WTC11 (cell line): ENCODE data around the gene NEDD4L. TPM values are rescaled to one million over a fixed set of nuclear protein-coding genes. Genes with fewer than 3 reads are reported as not detected.

Source experiments
- ATAC-seq: fragments of 200-7000 bp; cut with Tn5 transposase; 2 replicates; pipeline ENCODE4 v1.10.0; 2021; ENCODE audit warnings: mild to moderate bottlenecking, moderate library complexity
- CTCF ChIA-PET: fragments of 300-600 bp; sonication (Branson Sonifier 250); formaldehyde crosslinking; loops from one replicate; lab custom pipeline; 2021; ENCODE audit warnings: antibody characterized with exemption; lab: Charles Lee
- POLR2A ChIA-PET: fragments of 350-600 bp; sonication (Branson Sonifier 250); formaldehyde crosslinking; loops from one replicate; lab custom pipeline; 2021; ENCODE audit warnings: antibody characterized with exemption; lab: Charles Lee
- DNase-seq: peaks from one replicate; pipeline ENCODE4 v3.0.0; 2021; ENCODE audit warnings: low spot score
- H3K27ac Mint-ChIP-seq: 2 replicates; pipeline ENCODE4 v1.8.0; 2021; ENCODE audit warnings: mixed read lengths
- H3K27me3 Mint-ChIP-seq: 2 replicates; pipeline ENCODE4 v1.8.0; 2021; ENCODE audit warnings: low read depth, mild to moderate bottlenecking, moderate library complexity, mixed read lengths
- H3K36me3 Mint-ChIP-seq: 2 replicates; pipeline ENCODE4 v1.8.0; 2021; ENCODE audit warnings: mixed read lengths
- H3K4me1 Mint-ChIP-seq: 2 replicates; pipeline ENCODE4 v1.8.0; 2022; ENCODE audit warnings: mixed read lengths
- H3K4me3 Mint-ChIP-seq: 2 replicates; pipeline ENCODE4 v1.8.0; 2021; ENCODE audit warnings: mild to moderate bottlenecking, moderate library complexity, mixed read lengths
- H3K9me3 Mint-ChIP-seq: 2 replicates; pipeline ENCODE4 v1.8.0; 2021; ENCODE audit warnings: mixed read lengths
- ATF1 ChIP-seq: sonication (generic); formaldehyde crosslinking; IDR thresholded peaks from 2 replicates; pipeline ENCODE4 v1.8.1; 2023; ENCODE audit warnings: mild to moderate bottlenecking, moderate library complexity, missing genetic modification reagents
- CBFB ChIP-seq: sonication (generic); formaldehyde crosslinking; IDR thresholded peaks from 2 replicates; pipeline ENCODE4 v1.8.1; 2022; ENCODE audit warnings: mild to moderate bottlenecking, low read depth, missing genetic modification reagents
- CDX4 ChIP-seq: fragments of 250-450 bp; sonication (Bioruptor Pico); IDR thresholded peaks from 2 replicates; pipeline ENCODE4 v1.9.0; 2021; ENCODE audit warnings: moderate library complexity, mild to moderate bottlenecking, inconsistent platforms, borderline replicate concordance
- E2F4 ChIP-seq: sonication (generic); formaldehyde crosslinking; IDR thresholded peaks from 2 replicates; pipeline ENCODE4 v1.8.1; 2022; ENCODE audit warnings: low read depth, mild to moderate bottlenecking, moderate library complexity, missing genetic modification reagents, borderline replicate concordance
- ETV6 ChIP-seq: sonication (generic); formaldehyde crosslinking; IDR thresholded peaks from 2 replicates; pipeline ENCODE4 v1.8.1; 2022; ENCODE audit warnings: mild to moderate bottlenecking, missing genetic modification reagents
- FOXJ3 ChIP-seq: sonication (generic); formaldehyde crosslinking; IDR thresholded peaks from 2 replicates; pipeline ENCODE4 v1.9.0; 2021; ENCODE audit warnings: missing genetic modification reagents, mild to moderate bottlenecking, borderline replicate concordance
- GABPB1 ChIP-seq: sonication (generic); formaldehyde crosslinking; IDR thresholded peaks from 2 replicates; pipeline ENCODE4 v1.8.1; 2023; ENCODE audit warnings: mild to moderate bottlenecking, missing genetic modification reagents
- JUN ChIP-seq: sonication (generic); formaldehyde crosslinking; IDR thresholded peaks from 2 replicates; pipeline ENCODE4 v1.8.0; 2023; ENCODE audit warnings: mild to moderate bottlenecking, missing genetic modification reagents
- KAT7 ChIP-seq: sonication (generic); formaldehyde crosslinking; IDR thresholded peaks from 2 replicates; pipeline ENCODE4 v1.8.1; 2023; ENCODE audit warnings: missing genetic modification reagents, mild to moderate bottlenecking, borderline replicate concordance
- MXD4 ChIP-seq: fragments of 250-450 bp; sonication (Bioruptor Pico); IDR thresholded peaks from 2 replicates; pipeline ENCODE4 v1.8.0; 2021; ENCODE audit warnings: mild to moderate bottlenecking, moderate library complexity, borderline replicate concordance
- NFE2L1 ChIP-seq: sonication (generic); formaldehyde crosslinking; IDR thresholded peaks from 2 replicates; pipeline ENCODE4 v1.8.1; 2023; ENCODE audit warnings: missing genetic modification reagents
- SMAD4 ChIP-seq: sonication (generic); formaldehyde crosslinking; IDR thresholded peaks from 2 replicates; pipeline ENCODE4 v1.8.0; 2022; ENCODE audit warnings: mild to moderate bottlenecking, missing genetic modification reagents
- SOX15 ChIP-seq: fragments of 250-450 bp; sonication (Bioruptor Pico); IDR thresholded peaks from 2 replicates; pipeline ENCODE4 v1.9.0; 2021; ENCODE audit warnings: mild to moderate bottlenecking
- TEAD4 ChIP-seq: sonication (generic); formaldehyde crosslinking; IDR thresholded peaks from 2 replicates; pipeline ENCODE4 v1.8.0; 2022; ENCODE audit warnings: mild to moderate bottlenecking, missing genetic modification reagents
- USF1 ChIP-seq: sonication (generic); formaldehyde crosslinking; IDR thresholded peaks from 2 replicates; pipeline ENCODE4 v1.8.0; 2022; ENCODE audit warnings: mild to moderate bottlenecking, missing genetic modification reagents
- ZMAT4 ChIP-seq: fragments of 250-450 bp; sonication (Bioruptor Pico); IDR thresholded peaks from 2 replicates; pipeline ENCODE4 v1.9.0; 2021; ENCODE audit warnings: mild to moderate bottlenecking
- ZNF219 ChIP-seq: sonication (generic); formaldehyde crosslinking; IDR thresholded peaks from 2 replicates; pipeline ENCODE4 v1.8.0; 2023; ENCODE audit warnings: missing genetic modification reagents, mild to moderate bottlenecking, borderline replicate concordance
- ZNF396 ChIP-seq: fragments of 250-450 bp; sonication (Bioruptor Pico); IDR thresholded peaks from 2 replicates; pipeline ENCODE4 v1.8.0; 2021; ENCODE audit warnings: mild to moderate bottlenecking, moderate library complexity, borderline replicate concordance
- ZNF423 ChIP-seq: fragments of 250-450 bp; sonication (Bioruptor Pico); IDR thresholded peaks from 2 replicates; pipeline ENCODE4 v2.1.2; 2022; ENCODE audit warnings: mild to moderate bottlenecking, moderate library complexity
- total RNA-seq: library from RNA; stranded (reverse); gene quantifications from 3 replicates; pipeline ENCODE4 v1.2.3, GENCODE V29; 2021

The NEDD4L gene
- total RNA-seq, 1 experiment from 2014 or later = 88.0 TPM

- no peak for TF ChIP-seq JUN (CRISPR knock-in tag)
- TF ChIP-seq, all 79 proteins: peak for 0
These were observed 102.1 kb downstream of the NEDD4L start (continued) for GRCh38 chr18:58146099-58146498.

GRCh38 chr18:58148954-58149471 lies 105.0 kb downstream of the NEDD4L start:
- ChIA-PET POLR2A (no interaction called here), CTCF (no interaction called here)
- ATAC-seq = no peak
- peaks cover 13% of the 10 kb centered on the region for H3K4me1 Mint-ChIP-seq
- no peak overlapping the region for H3K4me3 Mint-ChIP-seq
- no peak for DNase-seq
- peaks cover 6% of the 10 kb centered on the region for H3K9me3 Mint-ChIP-seq
- H3K27ac Mint-ChIP-seq = no peak overlapping the region
- peaks cover 7% of the 10 kb centered on the region for H3K36me3 Mint-ChIP-seq
- TF ChIP-seq USF1 (no peak), E2F4 (CRISPR knock-in tag) (no peak), CDX4 (CRISPR knock-in tag) (no peak), CBFB (CRISPR knock-in tag) (no peak), ZNF423 (CRISPR knock-in tag) (no peak), ZNF219 (CRISPR knock-in tag) (no peak), ZMAT4 (CRISPR knock-in tag) (no peak), FOXJ3 (CRISPR knock-in tag) (no peak), KAT7 (CRISPR knock-in tag) (no peak), SMAD4 (no peak), TEAD4 (CRISPR knock-in tag) (no peak), ETV6 (no peak), NFE2L1 (no peak)
- no peaks in the 10 kb centered on the region for H3K27me3 Mint-ChIP-seq

- Mint-ChIP-seq H3K9me3 (no peaks in the 10 kb centered on the region), H3K36me3 (no peaks in the 10 kb centered on the region), H3K27ac (no peak overlapping the region), H3K4me3 (no peak overlapping the region), H3K27me3 (no peaks in the 10 kb centered on the region), H3K4me1 (peaks cover 13% of the 10 kb centered on the region)
- DNase-seq (no peak), ATAC-seq (no peak)
- CTCF ChIA-PET = no interaction called here
- no peak for TF ChIP-seq CDX4 (CRISPR knock-in tag)
- no peak for TF ChIP-seq MXD4 (CRISPR knock-in tag)
- no peak for TF ChIP-seq ZMAT4 (CRISPR knock-in tag)
- TF ChIP-seq ZNF396 (CRISPR knock-in tag) = no peak
- TF ChIP-seq GABPB1 = no peak
- no peak for TF ChIP-seq ATF1 (CRISPR knock-in tag)
- TF ChIP-seq SOX15 (CRISPR knock-in tag) = no peak
- POLR2A ChIA-PET = no interaction called here
These were observed 106.7 kb downstream of the NEDD4L start for GRCh38 chr18:58150772-58151171.
